Stomach (tissue), 4 donors: ENCODE results near the gene CEP152.

Experiments
- CTCF ChIP-seq, 7 experiments: fragments of 450-650 bp in 4 of 7; fragments of 200-600 bp in 3 of 7; sonication (generic) in 3 of 7; IDR thresholded peaks; one replicate each; pipeline ENCODE4 v1.5.1; 2016 to 2019; ENCODE audit warnings: antibody characterized with exemption in 7 of 7, control low read depth in 2 of 7, mild to moderate bottlenecking in 1 of 7
- POLR2A ChIP-seq, 4 donors: fragments of 450-650 bp; IDR thresholded peaks; one replicate each; pipeline ENCODE4 v1.6.1; 2016; ENCODE audit warnings: antibody characterized with exemption in 4 of 4, control low read depth in 2 of 4, mild to moderate bottlenecking in 1 of 4, moderate library complexity in 1 of 4
- POLR2AphosphoS5 ChIP-seq, 3 donors: sonication (generic); formaldehyde crosslinking; IDR thresholded peaks; one replicate each; pipeline ENCODE4 v1.6.1; 2016; ENCODE audit warnings: antibody characterized with exemption in 3 of 3

DNA sequence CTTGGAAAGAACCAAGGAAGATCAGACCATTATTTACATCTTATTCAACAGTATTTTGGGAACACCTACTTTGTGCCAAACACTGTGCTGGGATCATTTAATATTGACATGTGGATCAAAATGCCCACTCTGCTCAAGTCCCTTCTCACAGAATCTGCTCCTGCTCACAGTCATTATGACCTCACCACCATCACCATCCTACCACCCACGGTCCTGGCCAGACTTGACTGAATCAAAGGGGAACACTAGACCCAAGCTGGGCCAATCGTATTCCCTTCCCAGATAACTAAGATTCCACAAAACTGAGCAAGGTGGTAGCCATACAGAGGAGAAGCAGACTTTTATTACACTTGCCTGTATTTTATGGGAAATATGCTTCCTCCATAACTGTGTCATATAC, 3.4 kb upstream of the CEP152 start:
- no peak for TF ChIP-seq CTCF (IDR thresholded peaks at IDR 0.05)
- TF ChIP-seq POLR2AphosphoS5 (IDR thresholded peaks at IDR 0.05): no peak
- TF ChIP-seq POLR2A (IDR thresholded peaks at IDR 0.05): no peak
